H1 (cell line): ENCODE data around the gene GNB1.

Experiments used
- EZH2 ChIP-seq: fragments of 200-600 bp; sonication (generic); IDR thresholded peaks from 2 replicates; pipeline ENCODE4 v1.7.1; 2012; ENCODE audit warnings: low read depth, mild to moderate bottlenecking, moderate library complexity, low read length, inconsistent platforms; ENCODE audit not compliant: severe bottlenecking
- RFX5 ChIP-seq: IDR thresholded peaks from 2 replicates; pipeline ENCODE4 v1.6.1; 2011; ENCODE audit warnings: low read depth, low read length, improper control_type of control experiment, borderline replicate concordance
- SP4 ChIP-seq: IDR thresholded peaks from 2 replicates; pipeline ENCODE4 v1.6.1; 2012; ENCODE audit warnings: low read length, inconsistent platforms
- TF ChIP-seq, protein P1 (sequence below): IDR thresholded peaks from 2 replicates; pipeline ENCODE4 v1.6.1; 2011; ENCODE audit warnings: low read length, improper control_type of control experiment
- TF ChIP-seq, protein P2 (sequence below), 3 experiments: IDR thresholded peaks; 1 replicate in 2 of 3; 2 replicates in 1 of 3; pipeline versions ENCODE4 v1.5.1 to v1.6.1; 2011; ENCODE audit warnings: low read length in 3 of 3, mild to moderate bottlenecking in 3 of 3, inconsistent platforms in 2 of 3, low read depth in 1 of 3, moderate library complexity in 1 of 3; ENCODE audit not compliant: insufficient read depth in 1 of 3; ENCODE audit errors: control extremely low read depth in 1 of 3

DNA sequence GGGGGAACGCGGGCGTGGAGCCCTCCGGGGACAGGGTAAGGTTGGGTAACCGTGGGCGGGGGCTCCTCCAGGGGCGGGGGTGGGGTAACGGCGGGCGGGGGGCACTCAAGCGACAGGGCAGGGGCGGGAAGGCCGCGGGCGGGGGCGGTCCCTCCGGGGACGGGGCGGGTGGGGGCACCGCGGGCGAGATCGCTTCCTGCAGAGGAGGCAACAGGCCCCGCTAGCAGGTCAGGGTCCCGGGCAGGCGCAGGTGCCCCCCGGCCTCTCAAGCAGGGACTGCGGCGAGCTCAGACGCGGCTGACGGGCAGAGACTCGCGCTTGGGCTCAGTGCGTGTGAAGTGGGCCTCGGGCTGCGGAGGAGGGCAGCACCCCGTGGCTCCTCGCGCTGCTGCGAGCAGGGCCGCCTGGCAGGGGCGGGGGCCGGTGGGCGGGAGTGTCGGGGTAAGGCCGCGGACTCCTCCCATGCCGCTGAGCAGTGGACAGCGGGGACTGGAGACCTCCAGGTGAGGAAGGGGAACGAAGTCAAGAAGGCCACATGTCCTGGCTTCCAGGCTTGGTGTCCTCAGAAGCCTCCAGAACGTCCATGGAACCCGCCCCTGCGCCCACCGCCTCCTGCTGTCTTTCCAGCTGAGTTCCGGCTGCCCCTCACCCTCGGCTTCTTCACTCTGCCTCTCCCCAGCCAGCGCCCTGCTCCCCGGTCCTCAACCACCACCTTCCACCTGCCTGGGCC is 627 bp upstream of the GNB1 start:
- TF ChIP-seq, protein P1, sequence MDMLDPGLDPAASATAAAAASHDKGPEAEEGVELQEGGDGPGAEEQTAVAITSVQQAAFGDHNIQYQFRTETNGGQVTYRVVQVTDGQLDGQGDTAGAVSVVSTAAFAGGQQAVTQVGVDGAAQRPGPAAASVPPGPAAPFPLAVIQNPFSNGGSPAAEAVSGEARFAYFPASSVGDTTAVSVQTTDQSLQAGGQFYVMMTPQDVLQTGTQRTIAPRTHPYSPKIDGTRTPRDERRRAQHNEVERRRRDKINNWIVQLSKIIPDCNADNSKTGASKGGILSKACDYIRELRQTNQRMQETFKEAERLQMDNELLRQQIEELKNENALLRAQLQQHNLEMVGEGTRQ: no peak
- no peak for TF ChIP-seq EZH2
- no peak for TF ChIP-seq RFX5
- TF ChIP-seq, protein P2, sequence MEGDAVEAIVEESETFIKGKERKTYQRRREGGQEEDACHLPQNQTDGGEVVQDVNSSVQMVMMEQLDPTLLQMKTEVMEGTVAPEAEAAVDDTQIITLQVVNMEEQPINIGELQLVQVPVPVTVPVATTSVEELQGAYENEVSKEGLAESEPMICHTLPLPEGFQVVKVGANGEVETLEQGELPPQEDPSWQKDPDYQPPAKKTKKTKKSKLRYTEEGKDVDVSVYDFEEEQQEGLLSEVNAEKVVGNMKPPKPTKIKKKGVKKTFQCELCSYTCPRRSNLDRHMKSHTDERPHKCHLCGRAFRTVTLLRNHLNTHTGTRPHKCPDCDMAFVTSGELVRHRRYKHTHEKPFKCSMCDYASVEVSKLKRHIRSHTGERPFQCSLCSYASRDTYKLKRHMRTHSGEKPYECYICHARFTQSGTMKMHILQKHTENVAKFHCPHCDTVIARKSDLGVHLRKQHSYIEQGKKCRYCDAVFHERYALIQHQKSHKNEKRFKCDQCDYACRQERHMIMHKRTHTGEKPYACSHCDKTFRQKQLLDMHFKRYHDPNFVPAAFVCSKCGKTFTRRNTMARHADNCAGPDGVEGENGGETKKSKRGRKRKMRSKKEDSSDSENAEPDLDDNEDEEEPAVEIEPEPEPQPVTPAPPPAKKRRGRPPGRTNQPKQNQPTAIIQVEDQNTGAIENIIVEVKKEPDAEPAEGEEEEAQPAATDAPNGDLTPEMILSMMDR (IDR thresholded peaks at IDR 0.05; ENCODE audit: control extremely low read depth in 1 of 3, insufficient read depth in 1 of 3, low read depth in 1 of 3, low read length in 3 of 3): no peak
- TF ChIP-seq SP4: no peak
